ENCODE data around the gene BUD23.
"Not testable (repeated sequence)": the region's sequence is repeated elsewhere in the genome, so short reads cannot be mapped to it uniquely, and the experiment has no call there.

The BUD23 gene

DNA sequence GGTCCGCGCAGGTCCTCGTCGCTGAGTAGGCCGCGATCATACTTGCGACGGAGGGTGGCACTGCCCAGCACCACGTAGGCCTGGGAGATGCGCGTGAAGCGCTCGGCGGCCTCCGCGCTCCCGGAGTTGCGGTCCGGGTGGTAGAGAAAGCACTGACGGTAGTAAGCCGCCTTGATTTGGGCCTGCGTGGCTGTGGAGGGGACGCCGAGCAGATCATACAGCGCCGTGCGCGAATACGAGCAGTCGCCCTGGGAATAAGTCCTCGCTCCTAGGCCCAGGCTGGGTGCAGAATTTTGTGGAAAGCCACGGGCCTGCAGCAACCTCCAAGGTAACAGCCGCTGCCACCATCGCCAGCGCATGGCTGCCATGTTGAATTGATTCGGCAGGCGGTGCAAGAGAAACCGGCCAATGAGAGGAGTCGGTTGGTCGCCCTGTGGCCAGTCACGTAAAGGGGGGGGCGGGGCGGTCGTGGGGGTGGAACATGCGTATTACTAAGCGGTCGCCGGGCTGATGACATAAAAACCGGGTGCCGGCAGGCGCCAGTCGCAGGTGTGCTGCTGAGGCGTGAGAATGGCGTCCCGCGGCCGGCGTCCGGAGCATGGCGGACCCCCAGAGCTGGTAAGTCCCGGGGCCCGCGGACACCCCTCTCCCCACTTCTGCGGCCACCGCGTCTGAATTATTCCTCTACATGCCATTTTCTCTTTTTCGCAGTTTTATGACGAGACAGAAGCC, at the start of gene BUD23, which contains the start of gene DNAJC30:
Gene BUD23 (plus strand): TSS at position 542 of the 732 bp plus-strand sequence. CDS start 29 bp downstream, at position 571.
Gene DNAJC30 (minus strand): TSS at position 398 of the 732 bp plus-strand sequence. CDS start 30 bp downstream, at position 368.
- DNase-seq (ENCODE audit: low read depth in 1 of 2, low spot score in 1 of 2), result peak; percentile 94 to 97

- DNase-seq (ENCODE audit: low read depth in 1 of 2, low spot score in 1 of 2), result no peak
Measured at GRCh38 chr7:73633844-73634243, 49.6 kb upstream of the BUD23 start.

GRCh38 chr7:73635428-73636200, 47.8 kb upstream of the BUD23 start:
- no peak for DNase-seq (ENCODE audit: low read depth in 1 of 2, low spot score in 1 of 2)

- DNase-seq (ENCODE audit: low read depth in 1 of 2, low spot score in 1 of 2), result no peak
Measured at GRCh38 chr7:73638911-73639310, 44.5 kb upstream of the BUD23 start.

- no peak for DNase-seq (ENCODE audit: low read depth in 1 of 2, low spot score in 1 of 2)
Measured at GRCh38 chr7:73642834-73643233, 40.6 kb upstream of the BUD23 start.

DNA sequence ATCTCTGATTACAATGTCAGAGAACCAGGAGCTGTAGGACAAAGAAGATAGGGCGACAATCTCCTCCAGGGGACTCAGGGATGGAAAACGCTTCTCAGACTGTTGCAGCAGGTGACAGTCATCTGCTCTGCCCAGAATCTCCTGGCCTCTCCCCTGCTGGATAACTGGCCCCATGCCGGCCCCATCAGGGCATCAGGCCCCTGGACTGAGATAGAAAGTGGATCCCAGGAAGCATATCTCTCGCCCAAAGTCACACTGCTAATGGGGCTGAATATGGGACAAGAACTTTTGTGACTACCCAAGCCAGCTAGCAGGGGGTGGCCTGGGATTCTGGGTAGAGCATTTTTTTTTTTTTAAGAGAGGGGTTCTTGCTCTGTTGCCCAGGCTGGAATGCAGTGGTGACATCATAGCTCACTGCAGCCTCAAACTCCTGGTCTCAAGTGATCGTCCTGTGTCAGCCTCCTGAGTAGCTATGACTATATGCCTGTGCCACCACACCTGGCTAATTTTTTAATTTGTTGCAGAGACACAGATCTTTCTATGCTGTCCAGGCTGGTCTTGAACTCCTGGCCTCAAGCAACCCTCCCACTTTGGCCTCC, 38.6 kb upstream of the BUD23 start:
- DNase-seq (ENCODE audit: low read depth in 1 of 2, low spot score in 1 of 2), result no peak

GRCh38 chr7:73645643-73646174, 37.7 kb upstream of the BUD23 start:
- no peak for DNase-seq (ENCODE audit: low read depth in 1 of 2, low spot score in 1 of 2)

- DNase-seq (ENCODE audit: low read depth in 1 of 2, low spot score in 1 of 2), result no peak
Measured at GRCh38 chr7:73646785-73647724, 36.3 kb upstream of the BUD23 start.

GRCh38 chr7:73647725-73648592, 35.4 kb upstream of the BUD23 start:
- no peak for DNase-seq (ENCODE audit: low read depth in 1 of 2, low spot score in 1 of 2)

DNA sequence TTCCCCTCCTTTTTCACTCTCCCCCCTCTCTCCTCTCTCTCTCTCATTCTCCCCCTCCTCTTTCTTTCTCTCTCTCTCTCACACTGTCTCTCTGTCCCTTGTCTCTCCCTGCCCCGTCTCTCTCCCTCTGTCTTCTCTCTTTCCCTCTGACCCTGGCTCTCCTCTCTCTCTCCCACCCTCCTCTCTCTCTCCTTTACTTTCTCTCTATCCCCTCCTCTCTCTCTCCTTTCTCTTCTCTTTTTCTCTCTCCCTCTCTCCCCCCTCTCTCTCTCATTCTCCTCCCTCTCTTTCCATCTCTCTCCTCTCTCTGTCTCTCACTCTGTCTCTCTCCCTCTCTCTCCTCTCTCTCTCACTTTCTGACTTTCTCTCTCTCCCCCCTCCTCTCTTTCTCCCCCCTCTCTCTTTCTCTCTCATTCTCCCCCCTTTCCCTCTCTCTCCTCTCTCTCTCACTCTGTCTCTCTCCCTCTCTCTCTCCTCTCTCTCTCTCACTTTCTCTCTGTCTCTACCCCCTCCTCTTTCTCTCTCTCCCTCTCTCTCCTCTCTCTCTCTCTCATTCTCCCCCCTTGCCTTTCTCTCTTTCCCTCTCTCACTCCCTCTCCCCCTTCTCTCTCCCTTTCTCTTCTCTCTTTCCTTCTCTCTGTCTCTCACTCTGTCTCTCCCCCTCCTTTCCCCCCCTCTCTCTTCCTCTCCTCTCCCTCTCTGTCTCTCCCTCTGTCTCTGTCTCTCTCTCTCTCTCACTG, 34.6 kb upstream of the BUD23 start:
- no peak for DNase-seq (ENCODE audit: low read depth in 1 of 2, low spot score in 1 of 2)

- DNase-seq (ENCODE audit: low read depth in 1 of 2, low spot score in 1 of 2), result no peak
Measured at GRCh38 chr7:73649576-73649975, 33.8 kb upstream of the BUD23 start.

- DNase-seq (ENCODE audit: low read depth in 1 of 2, low spot score in 1 of 2), result no peak
Measured at GRCh38 chr7:73650524-73650923, 32.9 kb upstream of the BUD23 start.

DNA sequence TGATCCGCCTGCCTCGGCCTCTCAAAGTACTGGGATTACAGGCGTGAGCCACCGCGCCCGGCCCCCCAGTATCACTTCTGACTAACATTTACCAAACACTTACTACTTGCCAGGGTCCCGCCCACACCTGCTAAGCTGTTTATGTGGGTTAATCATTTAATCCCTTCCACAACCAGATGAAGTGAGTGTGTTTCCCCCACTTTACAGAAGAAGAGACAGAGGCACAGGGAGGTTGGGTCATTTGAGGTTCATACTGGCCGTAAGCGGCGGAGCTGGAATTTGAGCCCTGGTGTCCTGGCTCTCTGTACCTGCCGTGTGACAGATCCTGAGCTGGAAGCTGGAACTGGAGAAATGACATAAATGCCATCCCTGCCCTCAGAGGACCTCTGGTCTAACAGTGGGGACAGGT, 30.9 kb upstream of the BUD23 start:
- no peak for DNase-seq (ENCODE audit: low read depth in 1 of 2, low spot score in 1 of 2)

- DNase-seq (ENCODE audit: low read depth in 1 of 2, low spot score in 1 of 2), result not testable (repeated sequence)
Measured at GRCh38 chr7:73655309-73655708, 28.1 kb upstream of the BUD23 start.

GRCh38 chr7:73659983-73660382, 23.4 kb upstream of the BUD23 start:
- no peak for DNase-seq (ENCODE audit: low read depth in 1 of 2, low spot score in 1 of 2)

- not testable (repeated sequence) for DNase-seq (ENCODE audit: low read depth in 1 of 2, low spot score in 1 of 2)
Measured at GRCh38 chr7:73660594-73660993, 22.8 kb upstream of the BUD23 start.

- no peak for DNase-seq (ENCODE audit: low read depth in 1 of 2, low spot score in 1 of 2)
Measured at GRCh38 chr7:73663033-73663432, 20.4 kb upstream of the BUD23 start.

- DNase-seq (ENCODE audit: low read depth in 1 of 2, low spot score in 1 of 2), result peak; percentile 87 to 93
Measured at GRCh38 chr7:73667344-73668102, 15.9 kb upstream of the BUD23 start, which contains the start of gene VPS37D. Gene VPS37D, plus strand, starts transcription at chr7:73667831. Its CDS starts 128 bp downstream, at chr7:73667959.

Measured in activated CD4-positive, alpha-beta T cell treated with anti-CD3 and anti-CD28 coated beads, Interleukin-2, amount 50 U/mL, for 24 hours (primary cell).